IPS DF 6.9 (cell line): ENCODE measurements around the gene PAIP2.

Experiments
- DNase-seq: peaks from one replicate; pipeline ENCODE4 v3.0.0-alpha.2; 2013; ENCODE audit warnings: low read depth, low spot score
- H3K27ac ChIP-seq: one replicate; pipeline ENCODE4 v1.5.1; 2013; ENCODE audit warnings: low read length, control low read depth
- H3K27me3 ChIP-seq: 2 replicates; pipeline ENCODE4 v1.6.1; 2013; ENCODE audit warnings: mild to moderate bottlenecking, low read length; ENCODE audit not compliant: control insufficient read depth, insufficient read depth
- H3K36me3 ChIP-seq: 2 replicates; pipeline ENCODE4 v1.6.1; 2013; ENCODE audit warnings: low read length; ENCODE audit not compliant: control insufficient read depth, insufficient read depth
- H3K4me1 ChIP-seq: 2 replicates; pipeline ENCODE4 v1.6.1; 2013; ENCODE audit warnings: low read length; ENCODE audit not compliant: control insufficient read depth, insufficient read depth
- H3K4me3 ChIP-seq: 2 replicates; pipeline ENCODE4 v1.5.1; 2013; ENCODE audit warnings: mild to moderate bottlenecking, low read length
- H3K9me3 ChIP-seq: 2 replicates; pipeline ENCODE4 v1.6.1; 2013; ENCODE audit warnings: low read length, inconsistent platforms; ENCODE audit not compliant: control insufficient read depth, insufficient read depth
- WGBS: extraction: QIAGEN DNeasy Blood & Tissue Kit; methylation state at CpG from one replicate; pipeline ENCODE4 v1.1.7; 2013; ENCODE audit warnings: mixed read lengths, missing lambda C conversion rate; ENCODE audit not compliant: insufficient read length, insufficient coverage; 5-methylcytosine and 5-hydroxymethylcytosine counted together

PAIP2 gene

DNA sequence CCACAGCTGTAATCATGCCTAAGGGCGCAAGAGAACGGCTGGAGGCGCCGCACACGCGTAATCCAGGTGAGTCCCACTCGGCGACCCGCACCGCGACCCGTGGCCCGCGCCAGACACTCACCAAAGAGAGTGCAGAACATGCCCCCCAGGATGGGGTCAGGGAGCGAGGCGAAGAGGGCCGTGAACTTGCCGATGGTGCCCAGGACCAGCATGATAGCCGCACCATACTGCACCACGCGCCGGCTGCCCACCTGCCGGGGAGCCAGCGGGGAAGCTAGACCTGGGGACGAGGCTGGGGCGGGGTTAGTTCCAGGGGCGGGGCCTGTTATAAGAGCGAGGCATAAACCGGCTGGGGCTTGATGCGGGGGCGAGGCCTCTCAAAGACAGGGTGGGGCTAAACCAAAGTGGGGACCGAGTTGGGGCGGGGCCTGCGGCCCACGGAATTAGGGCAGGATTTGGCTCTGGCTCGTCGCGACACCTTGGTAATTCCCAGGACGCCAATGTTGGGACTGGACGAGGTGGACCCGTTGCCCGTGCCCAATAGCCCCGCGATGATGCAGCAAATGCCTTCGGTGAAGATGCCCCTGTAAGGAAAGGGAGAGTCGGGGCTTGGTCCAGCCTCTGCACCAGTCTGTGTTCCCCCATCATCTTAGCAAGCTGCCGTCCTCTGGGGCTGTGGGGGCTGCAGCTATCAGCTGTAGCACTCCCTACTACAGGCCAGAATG is 36.6 kb downstream of the PAIP2 start:
- no peaks in the 10 kb centered on the region for H3K27me3 ChIP-seq
- H3K9me3 ChIP-seq, result no peaks in the 10 kb centered on the region
- H3K36me3 ChIP-seq, result 0 out of 2 replicates have a peak, but pooled peaks cover 2% of the 10 kb centered on the region
- no peak overlapping the region for H3K4me3 ChIP-seq
- no peaks in the 10 kb centered on the region for H3K4me1 ChIP-seq
- H3K27ac ChIP-seq, result no peak overlapping the region
- no CpG with 5 or more reads among the region's 47 CpGs for WGBS
- DNase-seq, result no peak

DNA sequence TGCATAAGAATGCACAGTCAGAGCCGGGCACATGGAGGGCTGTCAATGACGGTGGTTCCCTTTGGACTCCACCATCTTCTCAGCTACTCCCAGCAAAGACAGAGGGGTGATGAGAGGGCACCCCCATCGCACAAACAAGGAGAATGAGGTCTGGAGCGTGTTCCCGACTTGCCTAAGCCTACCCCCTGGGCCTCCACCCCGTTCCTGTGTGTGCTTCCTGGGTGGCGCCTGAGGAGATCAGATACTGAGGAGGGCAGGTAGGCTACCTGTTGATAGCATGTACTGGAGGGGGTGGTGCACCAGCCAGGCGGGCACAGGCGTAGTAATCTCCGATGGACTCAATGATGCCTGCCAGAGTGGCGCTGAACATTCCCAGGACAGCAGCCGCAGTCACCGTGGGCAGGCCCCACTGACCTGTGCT is 37.3 kb downstream of the PAIP2 start:
- H3K36me3 ChIP-seq, result 0 out of 2 replicates have a peak, but pooled peaks cover 2% of the 10 kb centered on the region
- WGBS, result no CpG with 5 or more reads among the region's 13 CpGs
- DNase-seq, result no peak

DNA sequence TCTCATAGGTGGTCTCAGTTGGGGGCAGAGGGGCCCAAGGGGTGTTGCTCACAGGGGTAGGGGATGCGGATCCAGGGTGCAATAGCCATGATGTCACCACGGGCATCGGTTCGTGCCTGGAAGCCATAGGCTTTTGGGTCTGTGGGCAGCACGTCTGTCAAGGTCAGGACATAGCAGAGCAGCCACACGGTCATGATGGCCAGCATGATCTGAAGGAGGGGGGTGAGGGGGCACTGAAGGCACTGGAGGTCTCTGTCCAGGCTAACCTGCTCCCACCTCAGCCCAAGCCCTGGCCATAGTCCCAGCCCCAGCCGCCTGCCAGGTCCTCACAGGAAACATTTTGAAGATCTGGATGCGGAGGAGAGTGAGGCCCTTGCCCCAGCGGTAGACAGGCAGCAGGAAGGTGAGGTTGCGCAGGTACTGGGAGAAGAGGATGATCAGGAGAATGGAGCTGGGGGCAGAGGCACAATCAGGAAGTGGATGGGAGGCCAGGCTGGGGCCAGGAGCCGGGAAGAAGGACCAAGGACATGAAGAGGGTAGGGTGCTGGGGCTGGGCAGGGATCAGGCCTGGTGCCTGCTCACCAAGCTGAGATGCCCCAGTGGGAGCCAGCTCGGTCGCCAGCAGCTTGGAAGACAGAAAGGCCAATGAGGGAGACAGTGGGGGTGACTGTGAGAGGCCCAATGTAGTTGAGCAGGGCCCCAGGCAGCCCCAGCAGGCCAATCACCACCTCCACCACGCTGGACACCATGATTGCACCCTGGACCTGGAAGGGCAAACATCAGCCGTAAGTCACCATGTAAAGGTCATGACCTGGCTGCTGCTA is 38.2 kb downstream of the PAIP2 start:
- no peak overlapping the region for H3K27ac ChIP-seq
- H3K4me1 ChIP-seq, result no peaks in the 10 kb centered on the region
- H3K36me3 ChIP-seq, result 0 out of 2 replicates have a peak, but pooled peaks cover 2% of the 10 kb centered on the region
- no CpG with 5 or more reads among the region's 15 CpGs for WGBS
- H3K27me3 ChIP-seq, result no peaks in the 10 kb centered on the region
- DNase-seq, result no peak
- no peaks in the 10 kb centered on the region for H3K9me3 ChIP-seq
- no peak overlapping the region for H3K4me3 ChIP-seq

More for the DNA sequence above, 37.3 kb downstream of the PAIP2 start:
- Histone ChIP-seq H3K27ac (no peak overlapping the region), H3K4me3 (no peak overlapping the region), H3K9me3 (no peaks in the 10 kb centered on the region), H3K4me1 (no peaks in the 10 kb centered on the region), H3K27me3 (no peaks in the 10 kb centered on the region)

DNA sequence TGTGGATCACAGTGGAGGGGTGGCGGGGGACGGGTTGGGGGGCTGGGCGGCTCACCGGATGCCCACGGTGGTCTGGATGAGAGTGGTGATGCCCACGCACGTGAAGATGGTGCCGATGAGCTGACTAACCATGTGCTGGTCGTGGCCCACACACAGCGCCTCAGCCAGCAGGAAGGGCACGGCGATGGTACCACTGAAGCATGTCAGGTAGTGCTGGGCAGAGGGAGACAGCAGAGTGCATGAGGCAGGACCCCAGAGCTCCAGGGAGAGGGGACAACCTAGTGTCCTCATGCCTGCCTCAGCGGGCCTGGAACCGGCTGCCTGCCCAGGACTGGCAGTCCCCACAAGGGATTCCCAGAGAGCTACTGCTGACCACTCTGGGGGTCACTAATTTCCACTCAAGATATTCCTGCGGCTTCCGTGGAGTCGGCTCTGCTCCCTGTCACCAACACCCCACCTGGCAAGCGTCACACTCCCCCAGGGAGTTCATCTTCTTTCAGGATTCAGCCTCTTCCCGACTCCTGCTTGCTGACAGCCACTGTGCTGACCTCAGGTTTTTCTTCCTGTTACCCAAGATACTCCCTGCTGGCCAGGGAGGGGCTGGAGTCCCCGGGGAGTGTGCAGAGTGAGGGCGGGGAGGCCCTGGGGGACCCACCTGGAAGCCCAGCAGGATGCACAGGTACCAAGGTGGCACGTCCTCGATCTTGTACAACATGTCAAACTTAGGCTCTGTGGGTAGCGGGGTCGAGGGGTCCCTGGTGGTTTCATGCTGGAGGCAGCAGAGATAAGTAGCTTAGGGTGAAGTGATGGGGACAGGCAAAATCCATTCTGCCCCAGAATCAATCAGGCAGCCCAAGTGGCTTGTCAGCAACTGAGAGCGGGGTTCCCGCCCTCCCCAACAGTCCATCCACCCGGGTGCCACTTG is 40.4 kb downstream of the PAIP2 start:
- Histone ChIP-seq H3K36me3 (no peaks in the 10 kb centered on the region), H3K9me3 (no peaks in the 10 kb centered on the region), H3K27ac (no peak overlapping the region), H3K27me3 (no peaks in the 10 kb centered on the region), H3K4me1 (no peaks in the 10 kb centered on the region), H3K4me3 (no peak overlapping the region)
- WGBS, result no CpG with 5 or more reads among the region's 28 CpGs
- no peak for DNase-seq

DNA sequence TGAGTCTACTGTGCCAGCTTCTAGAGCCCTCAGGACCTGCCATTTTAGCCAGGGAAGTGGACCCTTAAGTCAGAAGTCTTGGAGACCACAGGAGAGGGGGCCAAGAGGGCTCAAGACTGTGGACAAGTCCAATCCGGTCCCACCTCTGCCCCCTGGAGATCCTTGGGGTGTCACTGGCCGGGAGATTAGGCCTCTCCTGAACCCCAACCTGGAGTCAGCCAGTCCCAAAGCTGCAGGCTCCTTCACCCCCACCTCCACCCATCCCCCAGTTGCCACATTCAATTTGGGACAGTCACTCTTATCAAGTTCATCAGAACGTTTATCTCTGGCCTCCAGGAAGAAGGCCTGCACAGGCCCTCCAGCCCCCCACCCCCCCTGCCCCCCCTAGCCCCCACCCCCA is 41.2 kb downstream of the PAIP2 start:
- Histone ChIP-seq H3K36me3 (no peaks in the 10 kb centered on the region), H3K27ac (no peak overlapping the region), H3K4me1 (peaks cover under 1% of the 10 kb centered on the region; the same call in 1 of the 2 replicates), H3K27me3 (no peaks in the 10 kb centered on the region), H3K9me3 (no peaks in the 10 kb centered on the region), H3K4me3 (no peak overlapping the region)
- DNase-seq, result no peak
- WGBS, result no CpG with 5 or more reads among the region's 3 CpGs

DNA sequence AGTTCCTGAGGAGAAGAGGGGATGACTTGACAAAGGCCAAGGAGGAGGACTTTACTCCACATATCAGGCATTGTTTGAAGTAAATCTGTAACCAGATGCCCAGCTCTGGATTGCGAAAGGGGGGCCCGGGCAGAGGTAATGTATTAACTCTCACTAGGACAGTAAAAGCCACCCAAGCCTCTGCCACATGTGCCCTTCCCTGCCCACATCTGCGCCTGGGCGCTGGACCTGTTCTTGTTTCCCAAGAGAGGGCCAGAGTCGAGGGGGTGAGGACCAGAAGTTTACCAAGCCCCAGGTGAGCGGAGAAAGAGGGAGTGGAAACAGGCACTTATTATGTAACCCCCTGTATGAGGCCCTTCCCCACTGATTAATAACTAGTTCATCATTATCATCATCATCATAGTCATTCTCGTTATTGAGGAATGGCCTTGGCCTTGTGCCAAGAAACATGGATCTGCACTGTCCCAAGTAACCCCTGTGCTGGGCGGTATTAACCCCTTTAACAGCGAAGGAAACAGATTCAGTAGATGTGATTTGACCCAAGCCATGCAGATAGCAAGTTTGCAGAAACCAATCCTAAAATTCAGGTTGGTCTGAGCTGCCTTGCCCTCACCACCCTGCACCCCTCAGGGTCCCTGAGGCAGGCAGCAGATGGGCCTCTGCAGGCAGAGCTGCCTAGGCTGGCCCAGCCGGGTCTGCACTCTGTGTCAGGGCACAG is 41.8 kb downstream of the PAIP2 start, which contains the start of gene SLC23A1:
SLC23A1 (minus strand) TSS at position 23 of the 718 bp plus-strand sequence. CDS start 44 bp downstream, outside the sequence.
- no CpG with 5 or more reads among the region's 10 CpGs for WGBS
- no peak within 1 kb of the TSS for H3K27ac ChIP-seq
- H3K27me3 ChIP-seq, result no peaks in the 10 kb centered on the region
- H3K4me3 ChIP-seq, result no peak within 1 kb of the TSS
- no peaks in the 10 kb centered on the region for H3K9me3 ChIP-seq
- DNase-seq, result no peak
- H3K4me1 ChIP-seq, result peaks cover 6% of the 10 kb centered on the region
- no peaks in the 10 kb centered on the region for H3K36me3 ChIP-seq

DNA sequence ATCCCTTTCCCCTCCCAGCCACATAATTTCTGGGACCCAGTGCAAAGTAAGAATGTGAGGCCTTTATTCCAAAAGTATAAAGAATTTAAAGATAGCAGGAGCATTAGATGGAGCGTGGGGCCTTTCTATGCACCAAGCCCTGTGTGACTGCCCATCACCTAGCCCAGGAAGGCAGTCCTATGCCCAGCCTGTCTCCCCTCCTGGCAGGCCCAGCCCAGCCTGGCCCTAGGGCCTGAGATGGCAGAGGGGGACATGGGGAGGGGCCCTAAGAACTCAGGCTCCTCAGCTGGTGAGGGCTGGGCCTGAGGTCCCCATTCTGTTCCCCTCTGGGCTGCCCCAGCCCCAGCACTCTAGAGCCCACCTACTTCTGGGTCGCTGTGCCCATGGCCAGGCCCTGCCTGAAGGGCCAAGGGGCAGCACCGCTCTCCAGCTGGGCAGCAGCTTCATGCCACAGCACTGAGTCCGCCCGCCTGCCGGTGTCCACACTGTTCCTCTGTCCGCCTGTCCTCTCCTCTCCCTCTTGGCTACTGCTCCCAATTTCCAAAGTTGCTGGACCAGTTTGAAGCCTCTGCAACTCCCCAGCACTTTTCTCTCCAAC is 42.4 kb downstream of the PAIP2 start:
- H3K9me3 ChIP-seq, result no peaks in the 10 kb centered on the region
- H3K4me1 ChIP-seq, result peaks cover 7% of the 10 kb centered on the region
- DNase-seq, result no peak
- H3K27me3 ChIP-seq, result no peaks in the 10 kb centered on the region
- H3K36me3 ChIP-seq, result 0 out of 2 replicates have a peak, but pooled peaks cover under 1% of the 10 kb centered on the region
- H3K4me3 ChIP-seq, result no peak overlapping the region
- H3K27ac ChIP-seq, result no peak overlapping the region
- WGBS, result no CpG with 5 or more reads among the region's 7 CpGs

DNA sequence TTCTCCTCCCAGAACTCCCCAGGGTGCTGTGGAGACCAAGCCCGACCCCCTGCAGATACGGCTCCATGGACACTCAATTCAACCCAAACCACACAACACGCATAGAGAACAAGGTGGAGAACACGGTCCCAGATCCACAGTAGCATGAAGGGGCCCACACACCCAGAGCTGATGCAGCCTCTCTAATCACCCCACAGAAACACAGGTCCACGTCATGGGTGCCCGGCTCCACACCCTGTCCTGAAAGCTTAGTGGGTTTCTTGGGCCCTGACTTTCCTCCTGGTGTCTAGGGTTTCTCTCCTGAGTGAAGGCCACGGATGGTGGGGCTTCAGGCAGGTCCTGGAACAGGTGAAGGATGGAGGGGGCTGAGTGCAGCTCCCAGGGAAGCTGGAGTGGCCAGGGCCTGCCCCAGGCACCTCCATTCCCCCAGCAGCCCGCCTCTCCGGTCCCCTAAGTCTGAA is 43.0 kb downstream of the PAIP2 start:
- peaks cover 7% of the 10 kb centered on the region for H3K4me1 ChIP-seq
- H3K27me3 ChIP-seq, result no peaks in the 10 kb centered on the region
- no CpG with 5 or more reads among the region's 9 CpGs for WGBS
- H3K36me3 ChIP-seq, result 0 out of 2 replicates have a peak, but pooled peaks cover 2% of the 10 kb centered on the region
- no peaks in the 10 kb centered on the region for H3K9me3 ChIP-seq
- DNase-seq, result no peak
- H3K27ac ChIP-seq, result no peak overlapping the region
- H3K4me3 ChIP-seq, result no peak overlapping the region
